ENCODE measurements around the gene BBS9. TPM values are rescaled to one million over a fixed set of nuclear protein-coding genes. Genes with fewer than 3 reads are reported as not detected.
A peak's percentile ranks its signal among the peaks of the same experiment; 100 is the strongest.

BBS9 gene
- total and polyA plus RNA-seq, 2 experiments from 2014 or later, result 27.2 to 66.1 TPM

DNA sequence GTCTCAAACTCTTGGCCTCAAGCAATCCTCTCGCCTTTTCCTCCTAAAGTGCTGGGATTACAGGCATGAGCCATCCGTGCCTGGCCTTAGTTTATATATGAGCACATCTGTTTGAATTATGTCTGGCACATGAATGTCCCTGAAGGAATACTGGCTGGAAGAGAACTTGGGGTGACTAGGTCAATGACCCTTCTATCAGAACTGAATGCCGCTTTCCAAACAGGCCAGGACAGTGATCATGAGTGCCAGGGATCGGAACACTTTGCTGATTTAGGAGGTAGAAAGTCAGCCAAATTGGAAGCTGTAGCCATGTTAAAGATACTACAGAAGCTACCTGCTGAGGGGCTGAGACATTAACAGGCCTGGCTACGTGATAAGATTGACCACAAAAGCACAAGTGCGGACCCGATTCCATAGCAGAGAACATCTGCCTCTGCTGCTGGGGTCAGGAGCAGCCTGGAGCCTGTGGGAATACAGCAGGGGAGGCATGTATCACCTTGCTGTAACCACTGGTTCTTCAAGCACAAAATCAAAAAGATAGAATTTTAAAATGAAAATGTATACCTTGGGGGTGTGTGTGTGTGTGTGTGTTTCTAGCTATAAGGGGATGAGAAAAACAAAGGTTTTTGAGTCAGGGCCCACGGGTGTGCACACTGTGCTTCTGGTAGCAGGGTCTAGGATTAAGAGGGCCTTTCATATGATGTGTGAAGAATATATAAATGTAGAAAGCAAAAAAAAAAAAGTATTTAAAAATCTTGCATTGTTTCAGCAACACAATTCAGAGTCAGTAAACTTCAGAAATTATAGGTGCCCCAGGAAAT is 293.7 kb downstream of the BBS9 start:
- H3K4me1 ChIP-seq (ENCODE audit: insufficient read depth), result peaks cover 4% of the 10 kb centered on the region; the same call in 1 of the 2 replicates
- no peak overlapping the region for H3K4me3 ChIP-seq
- H3K4me3 Mint-ChIP-seq, result no peak overlapping the region
- H3K4me1 Mint-ChIP-seq, result peaks cover 13% of the 10 kb centered on the region
- H3K27ac ChIP-seq (ENCODE audit: low read depth), result no peak overlapping the region
- H3K9me2 ChIP-seq (ENCODE audit: insufficient read depth), result no peaks in the 10 kb centered on the region
- no peaks in the 10 kb centered on the region for H3K79me2 ChIP-seq (replicated peaks; ENCODE audit: insufficient read depth)
- TF ChIP-seq POLR2AphosphoS5 (IDR thresholded peaks at IDR 0.05; ENCODE audit: low read depth), result no peak
- TF ChIP-seq JUNB (IDR thresholded peaks at IDR 0.05; ENCODE audit: unreplicated experiment), result no peak
- TF ChIP-seq NANOG (IDR thresholded peaks at IDR 0.05; ENCODE audit: borderline replicate concordance), result no peak
- TF ChIP-seq EZH2phosphoT487 (IDR thresholded peaks at IDR 0.05; ENCODE audit: unreplicated experiment), result no peak
- no peak for TF ChIP-seq ZNF114 (CRISPR knock-in tag; IDR thresholded peaks at IDR 0.05)
- TF ChIP-seq, protein P1, sequence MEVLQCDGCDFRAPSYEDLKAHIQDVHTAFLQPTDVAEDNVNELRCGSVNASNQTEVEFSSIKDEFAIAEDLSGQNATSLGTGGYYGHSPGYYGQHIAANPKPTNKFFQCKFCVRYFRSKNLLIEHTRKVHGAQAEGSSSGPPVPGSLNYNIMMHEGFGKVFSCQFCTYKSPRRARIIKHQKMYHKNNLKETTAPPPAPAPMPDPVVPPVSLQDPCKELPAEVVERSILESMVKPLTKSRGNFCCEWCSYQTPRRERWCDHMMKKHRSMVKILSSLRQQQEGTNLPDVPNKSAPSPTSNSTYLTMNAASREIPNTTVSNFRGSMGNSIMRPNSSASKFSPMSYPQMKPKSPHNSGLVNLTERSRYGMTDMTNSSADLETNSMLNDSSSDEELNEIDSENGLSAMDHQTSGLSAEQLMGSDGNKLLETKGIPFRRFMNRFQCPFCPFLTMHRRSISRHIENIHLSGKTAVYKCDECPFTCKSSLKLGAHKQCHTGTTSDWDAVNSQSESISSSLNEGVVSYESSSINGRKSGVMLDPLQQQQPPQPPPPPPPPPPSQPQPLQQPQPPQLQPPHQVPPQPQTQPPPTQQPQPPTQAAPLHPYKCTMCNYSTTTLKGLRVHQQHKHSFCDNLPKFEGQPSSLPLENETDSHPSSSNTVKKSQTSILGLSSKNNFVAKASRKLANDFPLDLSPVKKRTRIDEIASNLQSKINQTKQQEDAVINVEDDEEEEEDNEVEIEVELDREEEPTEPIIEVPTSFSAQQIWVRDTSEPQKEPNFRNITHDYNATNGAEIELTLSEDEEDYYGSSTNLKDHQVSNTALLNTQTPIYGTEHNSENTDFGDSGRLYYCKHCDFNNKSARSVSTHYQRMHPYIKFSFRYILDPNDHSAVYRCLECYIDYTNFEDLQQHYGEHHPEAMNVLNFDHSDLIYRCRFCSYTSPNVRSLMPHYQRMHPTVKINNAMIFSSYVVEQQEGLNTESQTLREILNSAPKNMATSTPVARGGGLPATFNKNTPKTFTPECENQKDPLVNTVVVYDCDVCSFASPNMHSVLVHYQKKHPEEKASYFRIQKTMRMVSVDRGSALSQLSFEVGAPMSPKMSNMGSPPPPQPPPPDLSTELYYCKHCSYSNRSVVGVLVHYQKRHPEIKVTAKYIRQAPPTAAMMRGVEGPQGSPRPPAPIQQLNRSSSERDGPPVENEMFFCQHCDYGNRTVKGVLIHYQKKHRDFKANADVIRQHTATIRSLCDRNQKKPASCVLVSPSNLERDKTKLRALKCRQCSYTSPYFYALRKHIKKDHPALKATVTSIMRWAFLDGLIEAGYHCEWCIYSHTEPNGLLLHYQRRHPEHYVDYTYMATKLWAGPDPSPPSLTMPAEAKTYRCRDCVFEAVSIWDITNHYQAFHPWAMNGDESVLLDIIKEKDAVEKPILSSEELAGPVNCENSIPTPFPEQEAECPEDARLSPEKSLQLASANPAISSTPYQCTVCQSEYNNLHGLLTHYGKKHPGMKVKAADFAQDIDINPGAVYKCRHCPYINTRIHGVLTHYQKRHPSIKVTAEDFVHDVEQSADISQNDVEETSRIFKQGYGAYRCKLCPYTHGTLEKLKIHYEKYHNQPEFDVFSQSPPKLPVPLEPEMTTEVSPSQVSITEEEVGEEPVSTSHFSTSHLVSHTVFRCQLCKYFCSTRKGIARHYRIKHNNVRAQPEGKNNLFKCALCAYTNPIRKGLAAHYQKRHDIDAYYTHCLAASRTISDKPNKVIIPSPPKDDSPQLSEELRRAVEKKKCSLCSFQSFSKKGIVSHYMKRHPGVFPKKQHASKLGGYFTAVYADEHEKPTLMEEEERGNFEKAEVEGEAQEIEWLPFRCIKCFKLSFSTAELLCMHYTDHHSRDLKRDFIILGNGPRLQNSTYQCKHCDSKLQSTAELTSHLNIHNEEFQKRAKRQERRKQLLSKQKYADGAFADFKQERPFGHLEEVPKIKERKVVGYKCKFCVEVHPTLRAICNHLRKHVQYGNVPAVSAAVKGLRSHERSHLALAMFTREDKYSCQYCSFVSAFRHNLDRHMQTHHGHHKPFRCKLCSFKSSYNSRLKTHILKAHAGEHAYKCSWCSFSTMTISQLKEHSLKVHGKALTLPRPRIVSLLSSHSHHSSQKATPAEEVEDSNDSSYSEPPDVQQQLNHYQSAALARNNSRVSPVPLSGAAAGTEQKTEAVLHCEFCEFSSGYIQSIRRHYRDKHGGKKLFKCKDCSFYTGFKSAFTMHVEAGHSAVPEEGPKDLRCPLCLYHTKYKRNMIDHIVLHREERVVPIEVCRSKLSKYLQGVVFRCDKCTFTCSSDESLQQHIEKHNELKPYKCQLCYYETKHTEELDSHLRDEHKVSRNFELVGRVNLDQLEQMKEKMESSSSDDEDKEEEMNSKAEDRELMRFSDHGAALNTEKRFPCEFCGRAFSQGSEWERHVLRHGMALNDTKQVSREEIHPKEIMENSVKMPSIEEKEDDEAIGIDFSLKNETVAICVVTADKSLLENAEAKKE (CRISPR knock-in tag; IDR thresholded peaks at IDR 0.05), result no peak
- TF ChIP-seq, protein P2, sequence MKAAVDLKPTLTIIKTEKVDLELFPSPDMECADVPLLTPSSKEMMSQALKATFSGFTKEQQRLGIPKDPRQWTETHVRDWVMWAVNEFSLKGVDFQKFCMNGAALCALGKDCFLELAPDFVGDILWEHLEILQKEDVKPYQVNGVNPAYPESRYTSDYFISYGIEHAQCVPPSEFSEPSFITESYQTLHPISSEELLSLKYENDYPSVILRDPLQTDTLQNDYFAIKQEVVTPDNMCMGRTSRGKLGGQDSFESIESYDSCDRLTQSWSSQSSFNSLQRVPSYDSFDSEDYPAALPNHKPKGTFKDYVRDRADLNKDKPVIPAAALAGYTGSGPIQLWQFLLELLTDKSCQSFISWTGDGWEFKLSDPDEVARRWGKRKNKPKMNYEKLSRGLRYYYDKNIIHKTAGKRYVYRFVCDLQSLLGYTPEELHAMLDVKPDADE (IDR thresholded peaks at IDR 0.05), result no peak
- TF ChIP-seq ZNF331 (CRISPR knock-in tag; IDR thresholded peaks at IDR 0.05; ENCODE audit: low read depth), result no peak
- H3K27ac Mint-ChIP-seq, result peak overlapping the region; percentile 87
- H4K20me1 ChIP-seq (replicated peaks; ENCODE audit: insufficient read depth), result no peaks in the 10 kb centered on the region
- H3F3A ChIP-seq (replicated peaks; ENCODE audit: low read depth), result no peaks in the 10 kb centered on the region
- H3K4me2 ChIP-seq, result no peak overlapping the region
- no peak for DNase-seq (ENCODE audit: low spot score)
- no peaks in the 10 kb centered on the region for H3K36me3 Mint-ChIP-seq (ENCODE audit: low read depth)
- no peaks in the 10 kb centered on the region for H3K36me3 ChIP-seq (ENCODE audit: insufficient read depth)
- no peaks in the 10 kb centered on the region for H3K9me3 Mint-ChIP-seq
- H2AFZ ChIP-seq, result no peak overlapping the region
- no peaks in the 10 kb centered on the region for H3K27me3 Mint-ChIP-seq (ENCODE audit: insufficient read depth, low read depth, poor library complexity)
- no peak for ATAC-seq
- no peaks in the 10 kb centered on the region for H3K27me3 ChIP-seq (ENCODE audit: insufficient read depth)

Data from GM23338 (cell line).